Measurements from ENCODE around the gene EXTL1.

- TF ChIP-seq RAD21 (IDR thresholded peaks at IDR 0.05; ENCODE audit: low read length) = no peak
- no peak for TF ChIP-seq CTCF (conservative IDR thresholded peaks at IDR 0.05; ENCODE audit: low read depth, low read length)
- TF ChIP-seq POLR2A (IDR thresholded peaks at IDR 0.05; ENCODE audit: low read depth, low read length) = no peak
- no peak for TF ChIP-seq CEBPB (IDR thresholded peaks at IDR 0.05; ENCODE audit: low read depth, low read length)
- no peak for TF ChIP-seq USF2 (IDR thresholded peaks at IDR 0.05; ENCODE audit: low read depth, low read length)
- no peak for TF ChIP-seq MXI1 (IDR thresholded peaks at IDR 0.05; ENCODE audit: borderline replicate concordance, low read depth, low read length)
- no peak for TF ChIP-seq FOS (IDR thresholded peaks at IDR 0.05; ENCODE audit: low read depth, low read length)
- TF ChIP-seq SMC3 (IDR thresholded peaks at IDR 0.05; ENCODE audit: low read depth, low read length) = no peak
- no peak for TF ChIP-seq MAZ (IDR thresholded peaks at IDR 0.05; ENCODE audit: borderline replicate concordance, low read depth, low read length)
- no peak for TF ChIP-seq RFX5 (IDR thresholded peaks at IDR 0.05; ENCODE audit: low read depth, low read length)
- no peak for TF ChIP-seq ELK1 (IDR thresholded peaks at IDR 0.05; ENCODE audit: borderline replicate concordance, low read depth, low read length)
- no peak for TF ChIP-seq CHD1 (IDR thresholded peaks at IDR 0.05; ENCODE audit: low read depth, low read length)
- TF ChIP-seq MAFK (IDR thresholded peaks at IDR 0.05; ENCODE audit: low read depth, low read length) = no peak
- no peak for TF ChIP-seq NFE2L2 (IDR thresholded peaks at IDR 0.05; ENCODE audit: low read depth, low read length)
Measured at GRCh38 chr1:26023826-26024225, 2.3 kb downstream of the EXTL1 start.

All from IMR-90 (cell line).